Measurements from ENCODE around the gene CGB5. TPM values are rescaled to one million over a fixed set of nuclear protein-coding genes. Genes with fewer than 3 reads are reported as not detected.
"Not testable (repeated sequence)": the region's sequence is repeated elsewhere in the genome, so short reads cannot be mapped to it uniquely, and the experiment has no call there.

Gene CGB5
- total RNA-seq, result not detected
- long read RNA-seq, result 0 reads

GRCh38 chr19:49043548-49043947 is at the start of gene CGB5:
Gene CGB5, plus strand, starts transcription at chr19:49043848. Its CDS starts 362 bp downstream, at chr19:49044210.
- intact Hi-C loops (cut with micrococcal nuclease); ATAC-seq; DNase-seq: not testable (repeated sequence)

- intact Hi-C loops (cut with micrococcal nuclease), result no loop called here
- no peak for ATAC-seq
Measured at GRCh38 chr19:48994035-48994386, 49.6 kb upstream of the CGB5 start.

GRCh38 chr19:48997972-48998371 is 45.7 kb upstream of the CGB5 start:
- ATAC-seq (no peak), DNase-seq (no peak)
- intact Hi-C loops (cut with micrococcal nuclease), result no loop called here

More at GRCh38 chr19:48994035-48994386, 49.6 kb upstream of the CGB5 start:
- no peak for DNase-seq

- ATAC-seq, result peak; percentile 42
- intact Hi-C loops (cut with micrococcal nuclease), result no loop called here
- peak; percentile 60 for DNase-seq
Measured at GRCh38 chr19:48999481-49000325, 43.9 kb upstream of the CGB5 start.

- intact Hi-C loops (cut with micrococcal nuclease), result no loop called here
- ATAC-seq (no peak), DNase-seq (no peak)
Measured at GRCh38 chr19:49004133-49004532, 39.5 kb upstream of the CGB5 start.

- DNase-seq (no peak), ATAC-seq (no peak)
- intact Hi-C loops (cut with micrococcal nuclease), result no loop called here
Measured at GRCh38 chr19:49004964-49005614, 38.6 kb upstream of the CGB5 start.

- no peak for ATAC-seq
- intact Hi-C loops (cut with micrococcal nuclease), result no loop called here
- DNase-seq, result no peak
Measured at GRCh38 chr19:49006905-49007304, 36.7 kb upstream of the CGB5 start.

GRCh38 chr19:49009828-49010227 is 33.8 kb upstream of the CGB5 start:
- intact Hi-C loops (cut with micrococcal nuclease), result no loop called here
- ATAC-seq (no peak), DNase-seq (no peak)

- intact Hi-C loops (cut with micrococcal nuclease), result no loop called here
- DNase-seq (no peak), ATAC-seq (no peak)
Measured at GRCh38 chr19:49010453-49010852, 33.2 kb upstream of the CGB5 start.

GRCh38 chr19:49011194-49011593 is 32.5 kb upstream of the CGB5 start:
- no peak for DNase-seq
- intact Hi-C loops (cut with micrococcal nuclease), result no loop called here
- ATAC-seq, result no peak

- ATAC-seq, result no peak
- DNase-seq, result no peak
- intact Hi-C loops (cut with micrococcal nuclease), result no loop called here
Measured at GRCh38 chr19:49014123-49014869, 29.4 kb upstream of the CGB5 start.

GRCh38 chr19:49014870-49015255 is 28.8 kb upstream of the CGB5 start:
- intact Hi-C loops (cut with micrococcal nuclease), result no loop called here

GRCh38 chr19:49016067-49016839 is 27.4 kb upstream of the CGB5 start:
- ATAC-seq, result no peak
- intact Hi-C loops (cut with micrococcal nuclease), result no loop called here
- no peak for DNase-seq

More at GRCh38 chr19:49014870-49015255, 28.8 kb upstream of the CGB5 start:
- no peak for DNase-seq
- no peak for ATAC-seq

GRCh38 chr19:49017041-49017665 is 26.5 kb upstream of the CGB5 start, which contains the start of gene LHB:
Gene LHB, minus strand, starts transcription at chr19:49017091. Its CDS starts 10 bp downstream, at chr19:49017081.
- ATAC-seq, result no peak
- no peak for DNase-seq
- intact Hi-C loops (cut with micrococcal nuclease), result no loop called here

GRCh38 chr19:49017666-49018351 is 25.8 kb upstream of the CGB5 start:
- ATAC-seq (peak; percentile 79), DNase-seq (peak; percentile 67)
- intact Hi-C loops (cut with micrococcal nuclease), result no loop called here

- intact Hi-C loops (cut with micrococcal nuclease), result not testable (repeated sequence)
- DNase-seq, result peak; percentile 57
- ATAC-seq, result peak; percentile 17
Measured at GRCh38 chr19:49018388-49019241, 25.0 kb upstream of the CGB5 start.

GRCh38 chr19:49019242-49019932 is 24.3 kb upstream of the CGB5 start:
- DNase-seq, result peak; percentile 83
- peak; percentile 71 for ATAC-seq
- intact Hi-C loops (cut with micrococcal nuclease), result no loop called here

Measured in left ventricle myocardium superior (tissue), 1 donor.